ENCODE data around the gene WASHC1.
"Not testable (repeated sequence)": the region's sequence is repeated elsewhere in the genome, so short reads cannot be mapped to it uniquely, and the experiment has no call there.

The WASHC1 gene, protein sequence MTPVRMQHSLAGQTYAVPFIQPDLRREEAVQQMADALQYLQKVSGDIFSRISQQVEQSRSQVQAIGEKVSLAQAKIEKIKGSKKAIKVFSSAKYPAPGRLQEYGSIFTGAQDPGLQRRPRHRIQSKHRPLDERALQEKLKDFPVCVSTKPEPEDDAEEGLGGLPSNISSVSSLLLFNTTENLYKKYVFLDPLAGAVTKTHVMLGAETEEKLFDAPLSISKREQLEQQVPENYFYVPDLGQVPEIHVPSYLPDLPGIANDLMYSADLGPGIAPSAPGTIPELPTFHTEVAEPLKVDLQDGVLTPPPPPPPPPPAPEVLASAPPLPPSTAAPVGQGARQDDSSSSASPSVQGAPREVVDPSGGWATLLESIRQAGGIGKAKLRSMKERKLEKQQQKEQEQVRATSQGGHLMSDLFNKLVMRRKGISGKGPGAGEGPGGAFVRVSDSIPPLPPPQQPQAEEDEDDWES

DNA sequence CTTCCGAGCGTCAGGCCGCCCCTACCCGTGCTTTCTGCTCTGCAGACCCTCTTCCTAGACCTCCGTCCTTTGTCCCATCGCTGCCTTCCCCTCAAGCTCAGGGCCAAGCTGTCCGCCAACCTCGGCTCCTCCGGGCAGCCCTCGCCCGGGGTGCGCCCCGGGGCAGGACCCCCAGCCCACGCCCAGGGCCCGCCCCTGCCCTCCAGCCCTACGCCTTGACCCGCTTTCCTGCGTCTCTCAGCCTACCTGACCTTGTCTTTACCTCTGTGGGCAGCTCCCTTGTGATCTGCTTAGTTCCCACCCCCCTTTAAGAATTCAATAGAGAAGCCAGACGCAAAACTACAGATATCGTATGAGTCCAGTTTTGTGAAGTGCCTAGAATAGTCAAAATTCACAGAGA is at the start of gene WASHC1:
Gene WASHC1 (minus strand): TSS at position 101 of the 400 bp plus-strand sequence. CDS start 4,457 bp downstream, outside the sequence.
- not testable (repeated sequence) for DNase-seq (ENCODE audit: low read depth)

DNA sequence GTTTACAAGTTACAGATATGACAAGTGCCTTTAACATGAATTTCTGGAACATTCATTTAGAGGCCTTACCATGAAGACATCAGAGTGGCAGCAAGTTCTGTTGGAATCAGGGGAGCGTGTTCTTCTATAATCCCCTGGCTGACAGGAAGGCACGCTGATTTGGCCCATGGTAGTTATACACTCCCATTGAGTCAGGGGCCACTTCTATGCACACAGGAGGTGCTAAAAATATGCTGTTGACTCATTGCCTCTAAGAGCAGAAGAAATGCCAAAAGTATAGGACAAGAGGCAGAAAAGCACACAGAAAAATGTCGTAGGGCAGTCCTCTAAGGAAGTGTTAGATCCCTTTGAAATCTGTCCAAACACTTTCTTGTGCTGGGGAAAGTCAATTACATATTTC is 49.1 kb upstream of the WASHC1 start:
- not testable (repeated sequence) for DNase-seq (ENCODE audit: low read depth)

DNA sequence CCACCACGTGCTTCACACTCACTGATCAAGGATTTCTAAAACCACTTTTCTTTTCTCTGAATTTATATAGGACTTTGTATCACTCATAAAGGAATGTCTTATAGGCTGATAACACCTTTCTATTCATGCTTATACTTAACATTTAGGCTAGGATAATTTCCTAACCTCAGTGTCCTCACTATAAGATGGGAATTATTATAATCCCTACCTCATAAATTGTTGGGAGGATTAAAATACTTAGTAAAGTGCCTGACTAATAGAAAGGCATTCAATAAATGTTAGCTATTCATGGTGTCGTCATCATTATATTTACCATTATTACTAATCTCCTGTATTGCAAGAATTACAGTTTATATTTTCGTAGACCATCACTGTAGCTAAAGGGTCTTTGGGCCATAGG is 47.1 kb upstream of the WASHC1 start:
- DNase-seq (ENCODE audit: low read depth), result not testable (repeated sequence)

DNA sequence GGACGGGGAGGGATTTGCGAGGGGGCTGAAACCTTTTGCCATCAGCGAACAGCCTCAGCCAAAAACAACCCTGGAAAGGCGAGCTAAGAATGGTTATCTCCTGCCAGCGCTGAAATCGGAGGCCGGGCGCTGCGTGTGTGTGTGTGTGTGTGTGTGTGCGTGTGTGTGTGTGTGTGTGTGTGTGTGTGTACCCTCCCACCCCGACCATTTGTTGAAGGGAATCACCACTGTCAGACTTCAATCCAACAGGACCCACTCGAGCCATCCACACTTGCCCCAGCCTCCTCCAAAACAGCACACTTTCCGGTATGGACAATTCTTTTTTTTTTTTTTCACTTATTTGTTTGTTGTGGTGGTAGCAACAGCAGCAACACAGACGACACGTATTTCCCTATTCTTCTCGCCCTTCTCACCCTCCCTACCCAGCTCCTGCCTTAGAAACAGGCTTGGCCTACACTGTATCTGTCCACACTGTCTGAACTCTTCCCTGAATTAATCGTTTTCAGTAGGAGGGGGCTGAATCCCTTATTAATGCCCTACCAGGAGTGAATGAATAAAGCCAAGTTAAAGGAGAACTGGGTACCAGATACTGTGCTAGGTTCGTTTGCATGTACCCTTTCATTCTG is 44.8 kb upstream of the WASHC1 start:
- not testable (repeated sequence) for DNase-seq (ENCODE audit: low read depth)

DNA sequence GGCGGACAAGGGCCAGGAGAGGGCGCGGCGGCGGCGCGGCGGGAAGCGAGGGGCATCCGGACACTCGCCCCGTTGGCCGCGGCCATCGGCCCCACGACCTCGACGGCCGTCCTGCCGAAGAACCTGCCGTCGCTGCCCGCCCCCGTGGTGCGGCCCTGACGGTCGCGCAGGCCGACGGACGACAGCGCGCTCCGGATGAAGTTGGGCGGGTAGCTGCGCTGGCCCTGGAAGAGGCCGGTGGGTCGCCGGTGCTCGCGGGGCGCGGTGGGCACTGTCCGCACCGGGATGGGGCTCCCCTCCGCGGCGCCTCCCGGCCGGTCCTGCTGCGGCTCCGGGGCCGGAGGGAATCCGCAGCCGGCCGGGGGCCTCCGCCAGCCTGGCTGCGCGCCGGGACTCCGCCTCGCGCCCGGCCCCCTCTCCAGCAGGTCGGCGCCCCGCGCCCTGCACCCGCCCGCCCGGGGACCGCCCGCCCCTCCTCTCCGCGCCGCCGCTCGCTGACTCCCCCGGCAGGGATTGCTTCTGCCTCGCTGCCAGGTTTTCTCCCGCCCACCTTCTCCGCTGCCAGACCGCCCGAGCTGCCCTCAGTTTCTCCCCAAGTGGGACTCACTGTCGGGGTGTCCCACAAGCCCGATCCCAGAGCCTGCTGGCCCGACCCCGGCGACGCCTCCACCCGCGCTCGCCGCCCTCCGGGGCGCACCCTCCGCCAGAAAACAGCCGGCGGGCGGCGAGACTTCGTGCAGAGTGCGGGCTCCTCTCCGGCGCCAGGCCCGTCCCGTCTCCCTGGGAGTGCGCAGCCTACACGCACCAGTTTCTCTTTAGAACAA is 44.0 kb upstream of the WASHC1 start:
- DNase-seq (ENCODE audit: low read depth), result not testable (repeated sequence)

DNA sequence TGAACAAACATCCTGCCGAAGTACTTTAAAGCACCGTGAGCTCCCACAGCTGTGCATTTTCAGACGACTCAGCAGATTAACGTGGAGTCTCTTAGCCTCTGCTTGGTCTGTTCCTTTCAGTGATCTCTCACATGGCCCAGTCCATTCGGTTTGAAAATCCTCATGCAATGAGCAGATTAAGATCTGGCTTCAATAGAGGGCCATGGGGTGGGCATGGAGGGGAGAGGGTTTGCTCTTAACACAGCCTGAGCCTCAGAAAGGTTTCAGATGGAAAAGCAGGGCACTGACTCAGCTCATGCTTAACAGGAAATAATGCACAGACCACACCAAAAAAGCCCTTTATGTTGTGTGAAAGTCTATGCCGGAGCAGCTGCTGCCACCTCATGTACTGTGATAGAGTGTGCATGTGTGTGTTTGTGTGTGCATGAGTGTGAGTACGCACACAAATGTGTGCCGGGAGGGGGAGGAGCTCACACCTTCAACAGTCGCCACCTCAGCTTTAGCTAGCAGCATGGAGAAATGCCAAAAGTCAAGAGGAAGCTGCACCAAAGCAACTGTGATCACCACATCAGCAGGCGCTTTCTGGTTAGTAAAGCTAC is 33.9 kb upstream of the WASHC1 start:
- not testable (repeated sequence) for DNase-seq (ENCODE audit: low read depth)

DNA sequence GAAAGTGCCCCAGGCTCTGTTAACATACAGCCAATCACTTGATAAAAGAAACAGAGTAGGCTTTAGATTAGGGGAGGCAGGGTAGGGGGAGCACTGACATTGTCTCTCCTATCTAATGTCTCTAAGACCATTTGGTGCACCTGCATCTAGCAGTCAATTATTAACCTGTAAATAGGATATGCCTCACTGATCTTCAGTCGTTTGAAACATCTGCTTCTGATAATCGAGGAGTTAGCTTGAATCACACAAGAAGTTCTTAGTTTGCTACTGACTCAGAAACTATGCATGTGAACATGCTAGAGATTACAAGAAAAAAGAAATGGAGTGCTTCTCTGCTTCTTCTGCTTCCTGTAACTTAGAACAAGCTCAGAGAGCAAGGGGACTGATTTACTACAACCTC is 23.4 kb upstream of the WASHC1 start:
- DNase-seq (ENCODE audit: low read depth), result not testable (repeated sequence)

DNA sequence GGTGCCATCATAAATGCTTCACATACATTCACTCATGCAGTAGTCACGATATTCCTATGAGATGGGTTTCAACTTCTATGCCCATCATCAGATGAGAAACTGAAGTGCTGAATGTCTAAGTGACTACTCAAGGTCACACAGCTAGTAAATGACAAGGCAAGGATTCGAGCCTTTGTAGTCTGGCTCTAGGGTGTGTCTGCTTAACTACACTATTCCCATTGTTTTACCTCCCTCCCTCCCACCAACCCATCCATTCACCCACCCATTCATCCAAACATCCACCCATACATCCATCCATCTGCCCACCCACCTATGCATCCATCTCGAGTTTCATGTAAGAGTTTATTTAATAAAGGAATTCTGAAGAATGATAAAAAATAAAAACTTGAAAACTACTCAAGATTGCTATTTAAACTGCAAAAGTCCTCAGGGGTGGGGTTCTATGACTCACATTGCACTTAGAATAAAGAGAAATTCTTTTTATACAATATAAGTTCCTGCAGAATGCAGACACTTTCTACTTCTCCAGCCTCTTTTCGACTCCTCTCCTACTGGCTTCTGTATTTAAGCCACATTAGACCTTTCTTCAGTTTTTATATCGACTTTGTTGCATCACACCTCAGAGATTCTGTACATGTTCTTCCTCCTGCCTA is 19.1 kb upstream of the WASHC1 start:
- DNase-seq (ENCODE audit: low read depth), result not testable (repeated sequence)

DNA sequence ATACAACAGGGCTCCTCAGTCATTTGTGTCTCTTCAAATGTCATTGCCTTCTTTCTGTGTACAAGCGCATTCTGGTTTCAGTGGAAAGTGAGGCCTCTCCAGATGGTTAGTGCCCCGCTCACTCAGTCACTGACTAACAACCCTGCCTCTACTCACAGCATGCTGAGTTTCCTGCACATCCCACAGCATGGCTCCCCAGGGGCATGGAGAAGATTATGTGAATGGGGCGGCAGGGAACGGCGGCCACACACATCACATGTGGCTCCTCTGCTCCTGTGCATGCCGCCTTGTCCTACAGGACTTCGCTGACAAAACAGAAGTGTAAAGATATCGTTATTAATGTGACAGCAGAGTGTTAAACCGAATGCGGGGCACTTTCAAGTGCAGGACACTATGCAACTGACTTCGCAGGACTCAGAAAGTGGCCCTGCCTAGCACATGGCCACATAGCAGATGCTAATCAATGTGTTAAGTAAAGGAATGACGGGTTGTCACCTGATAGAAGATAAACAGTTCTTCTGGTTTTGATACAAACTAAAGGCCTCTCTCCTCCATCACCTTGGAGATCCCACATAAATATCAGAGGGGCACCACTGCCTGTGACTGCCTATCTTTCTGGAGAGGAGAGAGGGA is 17.5 kb upstream of the WASHC1 start:
- not testable (repeated sequence) for DNase-seq (ENCODE audit: low read depth)

DNA sequence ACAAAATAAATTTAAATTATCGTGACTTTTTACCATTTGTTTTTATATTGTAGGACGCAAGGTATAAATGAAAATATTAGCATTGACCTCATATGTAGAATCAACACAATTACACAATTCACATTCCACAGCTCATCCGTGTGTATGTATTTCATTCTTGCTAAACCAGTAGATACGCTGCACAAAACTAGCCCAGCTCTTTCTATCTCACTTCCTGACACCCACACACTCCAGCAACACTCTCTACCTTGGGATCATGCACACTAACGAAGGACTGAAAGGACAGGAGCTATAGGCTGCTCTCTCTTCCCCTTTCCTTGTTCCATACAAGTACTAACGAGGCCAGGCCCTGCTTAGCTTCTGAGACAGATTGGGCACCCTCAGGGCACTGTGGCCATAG is 16.9 kb upstream of the WASHC1 start:
- DNase-seq (ENCODE audit: low read depth), result not testable (repeated sequence)

DNA sequence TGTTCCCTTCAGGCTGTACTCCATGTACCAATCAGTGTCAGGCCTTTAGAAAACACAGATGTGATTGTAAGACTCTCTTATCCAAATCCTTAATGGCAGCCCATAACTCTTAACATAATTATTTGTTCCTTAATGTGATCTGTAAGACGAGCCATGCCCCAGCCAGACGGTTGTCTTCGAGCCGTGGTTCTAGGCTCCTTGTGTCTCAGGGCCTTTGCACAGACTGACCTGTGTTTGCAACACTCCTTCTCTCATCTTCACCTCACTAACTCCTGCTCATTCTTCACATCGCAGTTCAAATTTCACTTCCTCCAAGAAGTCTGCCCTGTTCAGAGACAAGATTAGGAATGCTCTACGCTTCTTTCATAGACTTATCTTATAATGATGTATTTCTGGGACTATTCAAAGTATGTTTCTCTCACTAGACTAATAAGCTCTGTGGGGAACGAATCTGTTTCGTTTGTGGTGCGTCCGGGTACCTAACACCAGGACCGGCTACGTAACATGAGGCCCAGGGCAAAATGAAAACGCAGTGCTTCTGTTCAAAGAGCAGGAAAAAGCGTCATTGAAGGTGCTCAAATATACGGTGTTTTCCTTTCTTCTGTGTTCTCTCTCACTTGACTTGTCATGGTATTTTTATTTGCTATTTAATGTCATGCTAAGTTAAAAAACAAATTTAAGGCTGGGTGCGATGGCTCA is 16.1 kb upstream of the WASHC1 start:
- not testable (repeated sequence) for DNase-seq (ENCODE audit: low read depth)

DNA sequence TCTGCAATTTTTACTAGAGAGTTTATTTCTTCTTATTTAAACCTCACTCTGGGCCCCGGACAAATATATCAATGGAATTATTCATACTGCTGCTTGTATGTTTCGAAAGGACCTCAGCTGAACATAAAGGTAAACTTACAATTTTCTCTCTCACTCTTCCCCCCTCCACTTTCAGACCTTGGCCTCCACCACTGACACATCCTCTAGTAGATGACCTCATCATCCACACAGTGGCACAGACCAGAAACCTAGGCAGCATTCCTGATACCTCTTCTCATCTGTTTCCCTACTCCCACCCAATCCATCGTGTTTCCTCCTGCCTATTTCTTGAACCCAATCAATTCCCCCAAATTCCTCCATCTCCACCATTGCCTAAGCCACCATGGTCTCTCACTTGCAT is 15.2 kb upstream of the WASHC1 start:
- not testable (repeated sequence) for DNase-seq (ENCODE audit: low read depth)

DNA sequence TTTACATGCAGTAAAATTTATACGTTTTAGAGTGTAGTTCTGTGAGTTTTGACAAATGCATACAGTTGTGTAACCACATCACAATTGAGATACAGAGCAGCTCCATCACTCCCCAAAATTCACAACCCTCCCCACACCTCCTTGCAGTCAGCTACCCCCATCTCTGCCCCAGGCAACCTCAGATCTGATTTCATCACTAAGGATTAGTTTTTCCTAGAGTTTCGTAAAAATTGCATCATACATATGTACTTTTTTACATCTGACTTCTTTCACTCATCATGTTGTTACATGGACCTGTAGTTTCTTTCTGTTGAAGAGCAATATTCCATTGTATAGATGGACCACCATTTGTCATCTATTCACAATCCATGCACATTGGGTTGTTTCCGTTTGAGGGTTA is 14.4 kb upstream of the WASHC1 start:
- DNase-seq (ENCODE audit: low read depth), result not testable (repeated sequence)

DNA sequence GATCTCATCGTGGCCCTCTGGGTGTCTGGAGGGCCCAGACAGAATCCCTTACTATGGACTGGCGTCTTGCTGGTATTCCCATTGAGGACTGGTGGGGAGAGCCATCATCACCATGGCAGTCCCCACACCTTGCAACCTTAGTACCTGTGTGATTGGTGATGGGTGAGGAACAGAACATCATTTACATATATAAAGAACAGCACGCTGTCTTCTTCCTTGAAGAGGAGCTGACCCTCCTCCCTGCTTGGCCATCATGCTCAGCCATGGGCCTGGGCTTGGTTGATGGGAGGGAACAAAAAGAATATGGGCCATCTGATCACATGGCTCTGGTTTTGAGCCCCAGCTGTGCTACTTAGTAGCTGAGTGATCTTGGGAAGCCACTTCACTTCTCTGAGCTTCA is 13.9 kb upstream of the WASHC1 start:
- not testable (repeated sequence) for DNase-seq (ENCODE audit: low read depth)

DNA sequence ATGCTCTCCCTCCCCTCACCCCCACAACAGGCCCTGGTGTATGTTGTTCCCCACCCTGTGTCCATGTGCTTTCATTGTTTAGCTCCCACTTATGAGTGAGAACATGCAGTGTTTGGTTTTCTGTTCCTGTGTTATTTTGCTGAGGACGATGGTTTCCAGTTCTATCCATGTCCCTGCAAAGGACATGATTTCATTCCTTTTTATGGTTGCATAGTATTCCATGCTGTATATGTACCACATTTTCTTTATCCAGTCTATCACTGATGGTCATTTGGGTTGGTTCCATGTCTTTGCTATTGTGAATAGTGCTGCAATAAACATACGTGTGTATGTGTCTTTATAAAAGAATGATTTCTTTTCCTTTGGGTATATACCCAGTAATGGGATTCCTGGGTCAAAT is 12.6 kb upstream of the WASHC1 start:
- DNase-seq (ENCODE audit: low read depth), result not testable (repeated sequence)

DNA sequence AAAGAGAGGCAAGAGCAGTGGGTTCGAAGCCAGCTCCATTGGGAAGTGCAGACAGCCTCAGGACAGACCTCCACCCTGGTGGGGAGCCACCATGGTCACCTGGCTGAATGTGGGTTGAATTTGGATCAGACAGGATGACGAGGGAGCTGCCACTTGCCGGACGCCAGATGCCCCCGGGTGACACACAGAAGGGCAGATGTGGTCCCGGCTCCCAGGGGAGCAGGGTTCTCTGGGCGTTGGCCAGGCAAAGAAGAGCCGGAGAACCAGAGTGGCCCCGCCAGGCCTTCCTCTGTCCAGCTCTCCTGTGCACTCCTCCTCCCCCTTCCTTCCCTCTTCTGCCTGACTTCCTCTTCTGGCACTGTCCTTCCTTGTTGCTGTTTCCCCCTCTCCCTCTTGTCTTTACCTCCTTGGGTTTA is 12.0 kb upstream of the WASHC1 start:
- DNase-seq (ENCODE audit: low read depth), result not testable (repeated sequence)

DNA sequence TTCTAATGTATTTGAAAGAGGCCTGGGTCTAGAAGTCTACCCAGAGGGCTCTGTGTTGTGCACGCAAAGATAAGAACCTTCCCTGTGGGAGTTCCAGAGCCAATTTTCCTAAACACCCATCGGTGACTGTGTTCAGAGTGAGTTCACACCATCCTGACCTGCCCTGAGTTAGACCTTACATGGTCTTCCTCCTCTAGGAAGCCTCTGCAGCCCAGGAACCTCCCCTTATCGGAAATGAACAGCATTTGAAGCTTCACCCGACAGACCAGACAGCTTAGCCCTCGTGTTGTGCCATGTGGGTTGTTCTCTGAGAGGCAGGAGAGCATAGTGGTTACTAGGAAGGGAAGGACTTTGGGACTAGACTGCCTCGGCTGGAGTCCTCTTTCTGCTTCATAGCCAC is 3.1 kb upstream of the WASHC1 start:
- DNase-seq (ENCODE audit: low read depth), result not testable (repeated sequence)

DNA sequence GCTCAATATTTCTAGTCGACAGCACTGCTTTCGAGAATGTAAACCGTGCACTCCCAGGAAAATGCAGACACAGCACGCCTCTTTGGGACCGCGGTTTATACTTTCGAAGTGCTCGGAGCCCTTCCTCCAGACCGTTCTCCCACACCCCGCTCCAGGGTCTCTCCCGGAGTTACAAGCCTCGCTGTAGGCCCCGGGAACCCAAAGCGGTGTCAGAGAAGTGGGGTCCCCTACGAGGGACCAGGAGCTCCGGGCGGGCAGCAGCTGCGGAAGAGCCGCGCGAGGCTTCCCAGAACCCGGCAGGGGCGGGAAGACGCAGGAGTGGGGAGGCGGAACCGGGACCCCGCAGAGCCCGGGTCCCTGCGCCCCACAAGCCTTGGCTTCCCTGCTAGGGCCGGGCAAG is 481 bp downstream of the WASHC1 start:
- not testable (repeated sequence) for DNase-seq (ENCODE audit: low read depth)

DNA sequence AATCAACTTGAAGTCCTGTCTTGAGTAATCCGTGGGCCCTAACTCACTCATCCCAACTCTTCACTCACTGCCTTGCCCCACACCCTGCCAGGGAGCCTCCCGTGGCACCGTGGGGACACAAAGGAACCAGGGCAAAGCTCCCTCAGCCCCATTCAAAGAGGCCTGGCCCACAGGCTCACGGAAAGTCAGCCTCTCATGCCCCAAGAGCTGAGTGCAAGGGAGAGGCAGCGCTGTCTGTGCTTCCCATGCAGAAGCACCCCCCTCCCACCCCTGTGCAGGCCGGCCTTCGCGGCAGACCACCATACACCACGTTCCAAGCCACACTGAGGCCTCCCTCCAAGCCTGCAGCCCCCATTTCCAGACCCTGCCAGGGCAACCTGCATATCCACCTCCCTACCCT is 7.6 kb downstream of the WASHC1 start:
- not testable (repeated sequence) for DNase-seq (ENCODE audit: low read depth)

DNA sequence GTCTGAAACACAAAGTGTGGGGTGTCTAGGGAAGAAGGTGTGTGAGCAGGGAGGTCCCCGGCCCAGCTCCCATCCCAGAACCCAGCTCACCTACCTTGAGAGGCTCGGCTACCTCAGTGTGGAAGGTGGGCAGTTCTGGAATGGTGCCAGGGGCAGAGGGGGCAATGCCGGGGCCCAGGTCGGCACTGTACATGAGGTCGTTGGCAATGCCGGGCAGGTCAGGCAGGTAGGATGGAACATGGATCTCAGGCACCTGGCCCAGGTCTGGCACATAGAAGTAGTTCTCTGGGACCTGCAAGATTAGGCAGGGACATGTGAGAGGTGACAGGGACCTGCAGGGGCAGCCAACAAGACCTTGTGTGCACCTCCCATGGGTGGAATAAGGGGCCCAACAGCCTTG is 12.4 kb downstream of the WASHC1 start:
- not testable (repeated sequence) for DNase-seq (ENCODE audit: low read depth)
